Glutamatergic neuron (in vitro differentiated cells): Measurements from ENCODE around the gene FAM53A. TPM values are rescaled to one million over a fixed set of nuclear protein-coding genes. Genes with fewer than 3 reads are reported as not detected.

Source experiments
- DNase-seq: peaks from one replicate; pipeline ENCODE4 v3.0.0; 2022
- H3K27ac Mint-ChIP-seq: one replicate; pipeline ENCODE4 v1.8.0; 2020; ENCODE audit warnings: mild to moderate bottlenecking, mixed read lengths, inconsistent platforms; ENCODE audit not compliant: unreplicated experiment
- H3K27me3 Mint-ChIP-seq: one replicate; pipeline ENCODE4 v1.8.0; 2020; ENCODE audit warnings: mild to moderate bottlenecking, moderate library complexity, mixed read lengths, inconsistent platforms; ENCODE audit not compliant: unreplicated experiment
- H3K36me3 Mint-ChIP-seq: one replicate; pipeline ENCODE4 v1.8.0; 2020; ENCODE audit warnings: mild to moderate bottlenecking, mixed read lengths, inconsistent platforms; ENCODE audit not compliant: unreplicated experiment
- H3K4me1 Mint-ChIP-seq: one replicate; pipeline ENCODE4 v1.8.0; 2020; ENCODE audit warnings: mild to moderate bottlenecking, low read depth, mixed read lengths, inconsistent platforms; ENCODE audit not compliant: unreplicated experiment
- H3K4me3 Mint-ChIP-seq: one replicate; pipeline ENCODE4 v1.8.0; 2020; ENCODE audit warnings: mild to moderate bottlenecking, mixed read lengths, inconsistent platforms; ENCODE audit not compliant: unreplicated experiment
- H3K9me3 Mint-ChIP-seq: one replicate; pipeline ENCODE4 v1.8.0; 2020; ENCODE audit warnings: mild to moderate bottlenecking, moderate library complexity, mixed read lengths, inconsistent platforms; ENCODE audit not compliant: unreplicated experiment
- CTCF ChIP-seq: fragments of 200-600 bp; sonication (generic); IDR thresholded peaks from one replicate; pipeline ENCODE4 v1.5.0; 2021; ENCODE audit not compliant: partially characterized antibody, unreplicated experiment
- total RNA-seq: library from RNA; stranded (reverse); fragmentation: NEBNext Ultra II Directional; extraction: Animal tissue kit (Norgen Biotek cat#: 25700); gene quantifications from one replicate; pipeline ENCODE4 v1.2.1, GENCODE V29; 2021; ENCODE audit not compliant: unreplicated experiment

FAM53A gene
- total RNA-seq, 1 donor from 2014 or later = 1.1 TPM

- H3K27ac Mint-ChIP-seq = no peak overlapping the region
- peaks cover 12% of the 10 kb centered on the region for H3K9me3 Mint-ChIP-seq
- peaks cover 8% of the 10 kb centered on the region for H3K4me1 Mint-ChIP-seq
- no peak for DNase-seq
- H3K27me3 Mint-ChIP-seq = peaks cover 11% of the 10 kb centered on the region
- peak overlapping the region; percentile 49 for H3K4me3 Mint-ChIP-seq
- no peak for TF ChIP-seq CTCF
- H3K36me3 Mint-ChIP-seq = no peaks in the 10 kb centered on the region
Observed at GRCh38 chr4:1723131-1723801, 39.2 kb upstream of the FAM53A start.

- H3K27me3 Mint-ChIP-seq = peaks cover 11% of the 10 kb centered on the region
- no peak for TF ChIP-seq CTCF
Observed at GRCh38 chr4:1722551-1723118, 38.5 kb upstream of the FAM53A start.

DNA sequence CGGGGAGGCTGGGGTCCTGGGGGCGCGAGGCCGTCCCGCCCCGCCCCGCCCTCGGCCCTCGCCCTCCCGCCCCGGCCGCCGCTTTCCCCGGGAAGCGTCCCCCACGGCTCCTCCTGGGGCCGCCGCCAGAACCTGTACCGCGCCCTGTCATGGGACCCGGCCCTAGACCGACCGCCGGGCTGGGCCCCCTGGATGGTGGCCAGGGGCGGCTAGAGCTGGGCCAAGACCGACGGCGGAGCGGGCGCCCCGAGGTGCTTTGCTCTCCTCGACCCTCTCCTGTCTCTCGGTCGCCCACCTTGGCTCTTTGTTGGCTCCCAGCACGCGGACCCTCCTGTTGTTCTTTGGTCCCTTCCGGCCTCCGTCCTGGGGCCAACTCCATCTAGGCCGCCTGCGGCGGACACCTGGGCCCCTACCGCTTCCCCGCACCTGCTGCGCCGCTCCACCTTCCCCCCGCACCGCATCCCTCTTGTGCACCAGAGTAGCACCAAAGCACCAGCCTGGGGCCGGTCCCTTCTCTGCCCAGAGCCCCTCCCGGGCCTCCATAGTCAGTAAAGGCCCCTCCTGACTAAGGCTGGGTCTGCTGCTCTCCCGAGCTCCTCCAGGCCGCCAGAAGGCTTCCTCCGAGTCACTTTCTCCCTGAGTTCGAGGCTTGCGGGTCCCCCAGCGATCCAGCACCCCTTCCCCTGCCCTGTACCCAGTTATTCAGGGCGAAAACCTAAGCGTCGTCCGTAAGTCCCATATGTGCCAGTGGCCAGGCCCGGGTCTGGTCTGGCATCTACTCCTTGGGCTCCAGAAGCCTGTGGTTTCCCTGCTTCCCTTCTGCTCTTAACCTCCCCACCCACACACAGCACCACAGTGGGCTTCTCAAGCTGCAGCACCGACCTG lies 37.8 kb upstream of the FAM53A start:
- peaks cover 11% of the 10 kb centered on the region for H3K27me3 Mint-ChIP-seq
- no peak for TF ChIP-seq CTCF
- peak overlapping the region; percentile 87 for H3K4me3 Mint-ChIP-seq
- no peak overlapping the region for H3K27ac Mint-ChIP-seq
- DNase-seq = no peak
- H3K36me3 Mint-ChIP-seq = no peaks in the 10 kb centered on the region
- peaks cover 8% of the 10 kb centered on the region for H3K4me1 Mint-ChIP-seq
- H3K9me3 Mint-ChIP-seq = peaks cover 12% of the 10 kb centered on the region

More at GRCh38 chr4:1722551-1723118, 38.5 kb upstream of the FAM53A start:
- H3K36me3 Mint-ChIP-seq = no peaks in the 10 kb centered on the region
- H3K4me3 Mint-ChIP-seq = peak overlapping the region; percentile 87
- no peak overlapping the region for H3K27ac Mint-ChIP-seq
- H3K4me1 Mint-ChIP-seq = peaks cover 8% of the 10 kb centered on the region
- H3K9me3 Mint-ChIP-seq = peaks cover 12% of the 10 kb centered on the region
- no peak for DNase-seq

- DNase-seq = peak; percentile 90
- Mint-ChIP-seq H3K27me3 (peaks cover 11% of the 10 kb centered on the region), H3K9me3 (peaks cover 8% of the 10 kb centered on the region), H3K36me3 (no peaks in the 10 kb centered on the region), H3K4me3 (peak within 1 kb of the TSS; percentile 91), H3K4me1 (peaks cover 8% of the 10 kb centered on the region), H3K27ac (peak within 1 kb of the TSS; percentile 79)
- TF ChIP-seq CTCF = no peak
Observed at GRCh38 chr4:1721003-1721665, 37.0 kb upstream of the FAM53A start, which contains the start of the genes TACC3 and TMEM129. TACC3 (plus strand) TSS chr4:1721521; CDS start chr4:1723422, 1,901 bp downstream. TMEM129 (minus strand) TSS chr4:1721323; CDS start chr4:1720837, 486 bp downstream.
